ENCODE data around the gene PCSK6. TPM values are rescaled to one million over a fixed set of nuclear protein-coding genes. Genes with fewer than 3 reads are reported as not detected.
A peak's percentile ranks its signal among the peaks of the same experiment; 100 is the strongest.
"Not testable (repeated sequence)": the region's sequence is repeated elsewhere in the genome, so short reads cannot be mapped to it uniquely, and the experiment has no call there.

Gene PCSK6
- total RNA-seq, 2 donors from 2014 or later = 29.9 to 39.5 TPM

- Histone ChIP-seq H3K9ac (ENCODE audit: low read depth in 2 of 2, low read length in 2 of 2) (no peak overlapping the region), H3K4me1 (no peaks in the 10 kb centered on the region), H3K27me3 (no peaks in the 10 kb centered on the region), H3K4me3 (no peak overlapping the region), H3K36me3 (no peaks in the 10 kb centered on the region), H3K27ac (no peak overlapping the region), H3K9me3 (no peaks in the 10 kb centered on the region)
- intact Hi-C loops (cut with DNase I) = no loop called here
- no peak for DNase-seq
- TF ChIP-seq CTCF (IDR thresholded peaks at IDR 0.05) = no peak
Measured at GRCh38 chr15:101427606-101428487, 61.7 kb downstream of the PCSK6 start.

GRCh38 chr15:101426761-101427333 lies 62.7 kb downstream of the PCSK6 start:
- Histone ChIP-seq H3K4me1 (no peaks in the 10 kb centered on the region), H3K9ac (ENCODE audit: low read depth in 2 of 2, low read length in 2 of 2) (no peak overlapping the region), H3K27ac (no peak overlapping the region), H3K9me3 (no peaks in the 10 kb centered on the region), H3K4me3 (no peak overlapping the region), H3K27me3 (no peaks in the 10 kb centered on the region), H3K36me3 (no peaks in the 10 kb centered on the region)
- TF ChIP-seq CTCF (IDR thresholded peaks at IDR 0.05) = no peak
- no peak for DNase-seq
- intact Hi-C loops (cut with DNase I) = no loop called here

GRCh38 chr15:101425787-101426365 lies 63.6 kb downstream of the PCSK6 start:
- no peaks in the 10 kb centered on the region for H3K36me3 ChIP-seq
- no peak overlapping the region for H3K27ac ChIP-seq
- DNase-seq = no peak
- TF ChIP-seq CTCF (IDR thresholded peaks at IDR 0.05) = no peak
- H3K9me3 ChIP-seq = no peaks in the 10 kb centered on the region
- no peak overlapping the region for H3K4me3 ChIP-seq
- intact Hi-C loops (cut with DNase I) = no loop called here
- no peaks in the 10 kb centered on the region for H3K4me1 ChIP-seq
- H3K27me3 ChIP-seq = no peaks in the 10 kb centered on the region
- H3K9ac ChIP-seq (ENCODE audit: low read depth in 2 of 2, low read length in 2 of 2) = no peak overlapping the region

- no peaks in the 10 kb centered on the region for H3K27me3 ChIP-seq
- DNase-seq = no peak
- H3K4me3 ChIP-seq = no peak overlapping the region
- no peaks in the 10 kb centered on the region for H3K4me1 ChIP-seq
- intact Hi-C loops (cut with DNase I) = no loop called here
- H3K36me3 ChIP-seq = no peaks in the 10 kb centered on the region
- no peak overlapping the region for H3K27ac ChIP-seq
- no peak overlapping the region for H3K9ac ChIP-seq (ENCODE audit: low read depth in 2 of 2, low read length in 2 of 2)
- TF ChIP-seq CTCF (IDR thresholded peaks at IDR 0.05) = no peak
- H3K9me3 ChIP-seq = no peaks in the 10 kb centered on the region
Measured at GRCh38 chr15:101424984-101425383, 64.5 kb downstream of the PCSK6 start.

GRCh38 chr15:101420232-101420631 lies 69.3 kb downstream of the PCSK6 start:
- Histone ChIP-seq H3K9me3 (no peaks in the 10 kb centered on the region), H3K27me3 (no peaks in the 10 kb centered on the region), H3K4me1 (no peaks in the 10 kb centered on the region), H3K36me3 (no peaks in the 10 kb centered on the region), H3K27ac (no peak overlapping the region), H3K4me3 (no peak overlapping the region), H3K9ac (ENCODE audit: low read depth in 2 of 2, low read length in 2 of 2) (no peak overlapping the region)
- DNase-seq = no peak
- intact Hi-C loops (cut with DNase I) = no loop called here
- TF ChIP-seq CTCF (IDR thresholded peaks at IDR 0.05) = no peak

GRCh38 chr15:101416475-101416874 lies 73.0 kb downstream of the PCSK6 start:
- intact Hi-C loops (cut with DNase I); H3K27me3 ChIP-seq; H3K4me3 ChIP-seq; H3K9me3 ChIP-seq; H3K9ac ChIP-seq (ENCODE audit: low read depth in 2 of 2, low read length in 2 of 2); H3K4me1 ChIP-seq; H3K36me3 ChIP-seq; H3K27ac ChIP-seq: not testable (repeated sequence)
- DNase-seq = peak; percentile 6
